T-cell (primary cell): ENCODE data around the gene LMF1. TPM values are rescaled to one million over a fixed set of nuclear protein-coding genes. Genes with fewer than 3 reads are reported as not detected.

Source experiments
- ATAC-seq, 4 experiments: fragments of 200-7000 bp in 3 of 4; fragments of 150-1000 bp in 1 of 4; cut with Tn5 transposase; replicated peaks in 1 of 4; 1 replicate in 3 of 4; 2 replicates in 1 of 4; pipeline ENCODE4 v1.10.0; 2021; ENCODE audit warnings: moderate library complexity in 3 of 4, mild to moderate bottlenecking in 2 of 4, moderate number of reproducible peaks in 1 of 4
- CTCF ChIA-PET, 2 donors: fragments of 300-600 bp; sonication (Branson Sonifier 250); formaldehyde crosslinking; loops; one replicate each; lab custom pipeline; 2022; ENCODE audit warnings: antibody characterized with exemption in 2 of 2; lab: Charles Lee
- POLR2A ChIA-PET, 2 donors: fragments of 300-600 bp; sonication (Branson Sonifier 250); formaldehyde crosslinking; loops; one replicate each; lab custom pipeline; 2022; ENCODE audit warnings: antibody characterized with exemption in 2 of 2; lab: Charles Lee
- DNase-seq, 35 experiments: peaks; one replicate each; pipeline versions ENCODE4 v3.0.0 to v3.0.0-alpha.2; 2013 to 2023
- H3K27ac ChIP-seq: one replicate; pipeline ENCODE4 v1.5.1; 2013; ENCODE audit warnings: low read length
- H3K27me3 ChIP-seq, 2 experiments: replicated peaks in 1 of 2; 1 replicate in 1 of 2; 2 replicates in 1 of 2; pipeline versions ENCODE4 v1.6.1 to v1.7.0; 2013; ENCODE audit warnings: low read length in 1 of 2, mixed read lengths in 1 of 2; ENCODE audit not compliant: control insufficient read depth in 2 of 2, insufficient read depth in 2 of 2; ENCODE audit errors: extremely low read depth in 1 of 2
- H3K36me3 ChIP-seq, 2 donors: 1 replicate in 1 of 2; 2 replicates in 1 of 2; pipeline versions ENCODE4 v1.6.1 to v1.7.0; 2013; ENCODE audit warnings: low read length in 1 of 2; ENCODE audit not compliant: control insufficient read depth in 2 of 2, insufficient read depth in 1 of 2; ENCODE audit errors: extremely low read depth in 1 of 2
- H3K4me1 ChIP-seq, 2 experiments: 1 replicate in 1 of 2; 2 replicates in 1 of 2; pipeline versions ENCODE4 v1.6.1 to v1.7.0; 2013; ENCODE audit warnings: low read length in 2 of 2, mixed read lengths in 1 of 2; ENCODE audit not compliant: insufficient read depth in 2 of 2, control insufficient read depth in 1 of 2; ENCODE audit errors: extremely low read depth in 1 of 2
- H3K4me3 ChIP-seq, 2 donors: 1 replicate in 1 of 2; 2 replicates in 1 of 2; pipeline versions ENCODE4 v1.5.1 to v1.7.0; 2013; ENCODE audit warnings: mild to moderate bottlenecking in 2 of 2, low read length in 1 of 2, moderate library complexity in 1 of 2; ENCODE audit not compliant: control insufficient read depth in 1 of 2; ENCODE audit errors: extremely low read depth in 1 of 2
- H3K9me3 ChIP-seq: 2 replicates; pipeline ENCODE4 v1.7.0; 2013
- H3K27ac Mint-ChIP-seq, 2 donors: one replicate each; pipeline ENCODE4 v1.8.0; 2020 to 2021; ENCODE audit warnings: mild to moderate bottlenecking in 2 of 2, mixed read lengths in 2 of 2
- H3K27me3 Mint-ChIP-seq, 2 donors: one replicate each; pipeline ENCODE4 v1.8.0; 2021 to 2022; ENCODE audit warnings: mixed read lengths in 2 of 2
- H3K36me3 Mint-ChIP-seq: one replicate; pipeline ENCODE4 v1.8.0; 2021; ENCODE audit warnings: mixed read lengths
- H3K4me1 Mint-ChIP-seq, 3 donors: one replicate each; pipeline ENCODE4 v1.8.0; 2020 to 2022; ENCODE audit warnings: mixed read lengths in 3 of 3, mild to moderate bottlenecking in 1 of 3
- H3K4me3 Mint-ChIP-seq, 3 donors: one replicate each; pipeline ENCODE4 v1.8.0; 2020 to 2022; ENCODE audit warnings: mild to moderate bottlenecking in 3 of 3, mixed read lengths in 3 of 3, moderate library complexity in 3 of 3
- H3K9me3 Mint-ChIP-seq, 3 donors: one replicate each; pipeline ENCODE4 v1.8.0; 2020 to 2022; ENCODE audit warnings: mixed read lengths in 3 of 3
- WGBS: methylation state at CpG from one replicate; pipeline ENCODE4 v1.1.5; 2013; ENCODE audit warnings: missing lambda C conversion rate; ENCODE audit not compliant: insufficient coverage; 5-methylcytosine and 5-hydroxymethylcytosine counted together
- total RNA-seq, 35 experiments: library from RNA in 6 of 35; stranded (reverse) in 6 of 35; fragments of 120-200 nt in 1 of 35; gene quantifications; one replicate each; pipeline versions ENCODE4 v1.2.1 to v1.2.4 and lab custom pipeline; 2013 to 2026

LMF1 gene
- total RNA-seq, 5 donors from 2014 or later (not counting 1 experiment from before 2014, with no cell fraction given) = 46.6 to 59.4 (median 51.1) TPM

- peaks cover 10 to 51% of the 10 kb centered on the region in 2 experiments for H3K4me1 ChIP-seq
- POLR2A ChIA-PET = no interaction called here
- H3K9me3 Mint-ChIP-seq = no peaks in the 10 kb centered on the region
- no peak overlapping the region for H3K27ac ChIP-seq
- H3K4me1 Mint-ChIP-seq = peaks cover 45 to 64% (median 61%) of the 10 kb centered on the region in 3 donors
- 93% methylated on average over 10 of the region's 10 CpGs for WGBS
- H3K27ac Mint-ChIP-seq = peak overlapping the region in 1 of 2 donors; percentile 52
- no peaks in the 10 kb centered on the region for H3K36me3 ChIP-seq
- no peak overlapping the region for H3K4me3 Mint-ChIP-seq
- H3K4me3 ChIP-seq = no peak overlapping the region
- CTCF ChIA-PET = no interaction called here
- peaks cover 19% of the 10 kb centered on the region for H3K36me3 Mint-ChIP-seq
- H3K27me3 Mint-ChIP-seq = no peaks in the 10 kb centered on the region
- H3K9me3 ChIP-seq = no peaks in the 10 kb centered on the region
- DNase-seq (peak in 1 of 35 experiments; percentile 0), ATAC-seq (no peak)
- peaks cover 0 to 4% of the 10 kb centered on the region in 2 experiments for H3K27me3 ChIP-seq
These were observed 4.3 kb downstream of the LMF1 start for GRCh38 chr16:966505-966904.

- no peaks in the 10 kb centered on the region for H3K9me3 ChIP-seq
- no peaks in the 10 kb centered on the region for H3K9me3 Mint-ChIP-seq
These were observed 4.7 kb downstream of the LMF1 start for GRCh38 chr16:966035-966434.

GRCh38 chr16:965487-965886, 5.3 kb downstream of the LMF1 start:
- Histone ChIP-seq H3K4me3 (no peak overlapping the region), H3K27ac (peak overlapping the region; percentile 79), H3K9me3 (no peaks in the 10 kb centered on the region), H3K36me3 (no peaks in the 10 kb centered on the region), H3K4me1 (peaks cover 10 to 46% of the 10 kb centered on the region in 2 experiments), H3K27me3 (no peaks in the 10 kb centered on the region)
- H3K4me3 Mint-ChIP-seq = no peak overlapping the region
- no peaks in the 10 kb centered on the region for H3K27me3 Mint-ChIP-seq
- H3K4me1 Mint-ChIP-seq = peaks cover 42 to 62% (median 61%) of the 10 kb centered on the region in 3 donors
- ChIA-PET CTCF (no interaction called here), POLR2A (no interaction called here)
- 89% methylated on average over 3 of the region's 4 CpGs for WGBS
- DNase-seq = no peak
- no peaks in the 10 kb centered on the region for H3K9me3 Mint-ChIP-seq
- peak overlapping the region; percentile 92 for H3K27ac Mint-ChIP-seq
- H3K36me3 Mint-ChIP-seq = peaks cover 19% of the 10 kb centered on the region
- ATAC-seq = no peak

More at GRCh38 chr16:966035-966434, 4.7 kb downstream of the LMF1 start:
- 94% methylated on average over 18 of the region's 18 CpGs for WGBS
- Mint-ChIP-seq H3K27ac (peak overlapping the region in 1 of 2 donors; percentile 92), H3K4me3 (no peak overlapping the region), H3K36me3 (peaks cover 19% of the 10 kb centered on the region), H3K27me3 (no peaks in the 10 kb centered on the region), H3K4me1 (peaks cover 42 to 62% (median 61%) of the 10 kb centered on the region in 3 donors)
- ATAC-seq (no peak), DNase-seq (no peak)
- Histone ChIP-seq H3K27ac (no peak overlapping the region), H3K4me3 (no peak overlapping the region), H3K36me3 (no peaks in the 10 kb centered on the region), H3K27me3 (no peaks in the 10 kb centered on the region), H3K4me1 (peaks cover 10 to 46% of the 10 kb centered on the region in 2 experiments)
- ChIA-PET CTCF (no interaction called here), POLR2A (no interaction called here)

GRCh38 chr16:965036-965395, 5.8 kb downstream of the LMF1 start:
- peaks cover 10 to 44% of the 10 kb centered on the region in 2 experiments for H3K4me1 ChIP-seq
- H3K27me3 ChIP-seq = no peaks in the 10 kb centered on the region
- Mint-ChIP-seq H3K4me3 (peak overlapping the region; percentile 74 to 79 (median 79)), H3K36me3 (peaks cover 19% of the 10 kb centered on the region), H3K4me1 (peaks cover 42 to 62% (median 61%) of the 10 kb centered on the region in 3 donors), H3K27ac (peak overlapping the region; percentile 92), H3K27me3 (no peaks in the 10 kb centered on the region), H3K9me3 (no peaks in the 10 kb centered on the region)
- peak overlapping the region; percentile 79 for H3K27ac ChIP-seq
- no peak for ATAC-seq
- H3K4me3 ChIP-seq = peak overlapping the region in 1 of 2 donors; percentile 39
- ChIA-PET POLR2A (no interaction called here), CTCF (no interaction called here)
- WGBS = 91% methylated on average over 12 of the region's 13 CpGs
- DNase-seq = no peak
- H3K36me3 ChIP-seq = no peaks in the 10 kb centered on the region
- H3K9me3 ChIP-seq = no peaks in the 10 kb centered on the region

GRCh38 chr16:964356-965035, 6.3 kb downstream of the LMF1 start:
- Mint-ChIP-seq H3K4me3 (peak overlapping the region; percentile 74 to 79 (median 79)), H3K27ac (peak overlapping the region; percentile 92), H3K36me3 (peaks cover 19% of the 10 kb centered on the region), H3K4me1 (peaks cover 40 to 62% (median 61%) of the 10 kb centered on the region in 3 donors), H3K9me3 (no peaks in the 10 kb centered on the region), H3K27me3 (no peaks in the 10 kb centered on the region)
- Histone ChIP-seq H3K27me3 (no peaks in the 10 kb centered on the region), H3K4me1 (peaks cover 9 to 38% of the 10 kb centered on the region in 2 experiments), H3K9me3 (no peaks in the 10 kb centered on the region), H3K27ac (peak overlapping the region; percentile 79), H3K4me3 (peak overlapping the region in 1 of 2 donors; percentile 39), H3K36me3 (no peaks in the 10 kb centered on the region)
- ChIA-PET POLR2A (interaction anchor here (0.6 to 0.7 kb wide), 4 partner anchors 10 to 594 kb away, joined by 3 to 10 read pairs (median 5); partner anchors contain the start of gene MRPL28 (in 1 of the 2)), CTCF (interaction anchor here (0.5 to 1.0 kb wide), 5 partner anchors 33 to 775 kb away, joined by 3 to 8 read pairs (median 3); partner anchors contain the start of gene CAPN15 (in 1 of the 2))
- DNase-seq = peak; percentile 37 to 83 (median 66)
- WGBS = 41% methylated on average over 25 of the region's 27 CpGs
- peak; percentile 84 to 94 (median 90) for ATAC-seq

GRCh38 chr16:963913-964312, 6.9 kb downstream of the LMF1 start:
- Histone ChIP-seq H3K27ac (peak overlapping the region; percentile 79), H3K36me3 (no peaks in the 10 kb centered on the region), H3K4me1 (peaks cover 6 to 35% of the 10 kb centered on the region in 2 experiments), H3K4me3 (peak overlapping the region in 1 of 2 donors; percentile 39), H3K9me3 (no peaks in the 10 kb centered on the region), H3K27me3 (no peaks in the 10 kb centered on the region)
- Mint-ChIP-seq H3K36me3 (peaks cover 19% of the 10 kb centered on the region), H3K9me3 (no peaks in the 10 kb centered on the region), H3K27me3 (no peaks in the 10 kb centered on the region), H3K27ac (peak overlapping the region; percentile 92), H3K4me3 (peak overlapping the region; percentile 74 to 79 (median 79)), H3K4me1 (peaks cover 46 to 63% (median 62%) of the 10 kb centered on the region in 3 donors)
- POLR2A ChIA-PET = interaction anchor here (0.6 to 0.7 kb wide), 4 partner anchors 11 to 594 kb away, joined by 3 to 10 read pairs (median 5); partner anchors contain the start of gene MRPL28 (in 1 of the 2)
- ATAC-seq (peak in 2 of 4 experiments; percentile 5 to 29), DNase-seq (peak in 2 of 35 experiments; percentile 13 to 16)
- WGBS = 49% methylated on average over 12 of the region's 17 CpGs
- CTCF ChIA-PET = interaction anchor here (0.5 to 1.0 kb wide), 5 partner anchors 34 to 775 kb away, joined by 3 to 8 read pairs (median 3); partner anchors contain the start of gene CAPN15 (in 1 of the 2)
